ENCODE measurements around the gene AOAH. TPM values are rescaled to one million over a fixed set of nuclear protein-coding genes. Genes with fewer than 3 reads are reported as not detected.

AOAH gene
- total RNA-seq, 1 donor from 2014 or later, result not detected

DNA sequence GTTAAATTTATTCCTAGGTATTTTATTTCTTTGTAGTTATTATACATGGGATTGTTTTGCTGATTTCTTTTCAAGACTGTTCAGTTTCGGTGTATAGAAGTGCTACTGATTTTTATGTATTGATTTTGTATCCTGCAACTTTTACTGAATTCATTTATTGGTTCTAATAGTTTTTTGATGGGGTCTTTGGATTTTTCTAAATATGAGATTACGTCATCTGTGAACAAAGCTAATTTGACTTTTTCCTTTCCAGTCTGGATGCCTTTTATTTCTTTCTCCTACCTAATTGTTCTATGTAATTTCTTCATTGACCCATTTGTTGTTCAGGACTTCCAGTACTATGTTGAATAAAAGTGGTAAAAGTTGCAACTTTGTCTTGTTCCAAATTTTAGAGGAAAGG lies 5.8 kb upstream of the AOAH start:
- no peaks in the 10 kb centered on the region for H3K36me3 Mint-ChIP-seq (ENCODE audit: unreplicated experiment)
- TF ChIP-seq, protein P1, sequence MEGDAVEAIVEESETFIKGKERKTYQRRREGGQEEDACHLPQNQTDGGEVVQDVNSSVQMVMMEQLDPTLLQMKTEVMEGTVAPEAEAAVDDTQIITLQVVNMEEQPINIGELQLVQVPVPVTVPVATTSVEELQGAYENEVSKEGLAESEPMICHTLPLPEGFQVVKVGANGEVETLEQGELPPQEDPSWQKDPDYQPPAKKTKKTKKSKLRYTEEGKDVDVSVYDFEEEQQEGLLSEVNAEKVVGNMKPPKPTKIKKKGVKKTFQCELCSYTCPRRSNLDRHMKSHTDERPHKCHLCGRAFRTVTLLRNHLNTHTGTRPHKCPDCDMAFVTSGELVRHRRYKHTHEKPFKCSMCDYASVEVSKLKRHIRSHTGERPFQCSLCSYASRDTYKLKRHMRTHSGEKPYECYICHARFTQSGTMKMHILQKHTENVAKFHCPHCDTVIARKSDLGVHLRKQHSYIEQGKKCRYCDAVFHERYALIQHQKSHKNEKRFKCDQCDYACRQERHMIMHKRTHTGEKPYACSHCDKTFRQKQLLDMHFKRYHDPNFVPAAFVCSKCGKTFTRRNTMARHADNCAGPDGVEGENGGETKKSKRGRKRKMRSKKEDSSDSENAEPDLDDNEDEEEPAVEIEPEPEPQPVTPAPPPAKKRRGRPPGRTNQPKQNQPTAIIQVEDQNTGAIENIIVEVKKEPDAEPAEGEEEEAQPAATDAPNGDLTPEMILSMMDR (IDR thresholded peaks at IDR 0.05), result no peak
- peaks cover 10% of the 10 kb centered on the region for H3K27me3 Mint-ChIP-seq (ENCODE audit: unreplicated experiment)
- peaks cover 18% of the 10 kb centered on the region for H3K9me3 Mint-ChIP-seq (ENCODE audit: unreplicated experiment)
- no peak for DNase-seq (ENCODE audit: extremely low spot score, unreplicated experiment)
- H3K4me1 Mint-ChIP-seq (ENCODE audit: unreplicated experiment), result no peaks in the 10 kb centered on the region
- H3K4me3 Mint-ChIP-seq (ENCODE audit: unreplicated experiment), result no peak overlapping the region
- H3K27ac Mint-ChIP-seq (ENCODE audit: unreplicated experiment), result no peak overlapping the region

DNA sequence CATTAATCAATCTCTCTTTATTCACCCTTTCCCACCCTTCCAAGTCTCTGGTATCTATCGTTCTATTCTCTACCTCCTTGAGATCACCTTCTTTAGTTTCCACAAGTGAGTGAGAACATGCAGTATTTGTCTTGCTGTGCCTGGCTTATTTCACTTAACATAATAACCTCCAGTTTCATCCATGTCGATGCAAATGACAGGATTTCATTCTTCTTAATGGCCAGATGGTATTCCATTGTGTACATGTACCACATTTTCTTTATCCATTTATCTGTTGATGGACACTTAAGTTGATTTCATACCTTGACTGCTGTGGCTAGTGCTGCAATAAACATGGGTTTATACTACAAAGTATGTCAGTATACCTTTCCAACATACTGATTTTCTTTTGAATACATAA lies 3.8 kb upstream of the AOAH start:
- H3K4me3 Mint-ChIP-seq (ENCODE audit: unreplicated experiment), result no peak overlapping the region
- no peaks in the 10 kb centered on the region for H3K4me1 Mint-ChIP-seq (ENCODE audit: unreplicated experiment)
- H3K36me3 Mint-ChIP-seq (ENCODE audit: unreplicated experiment), result no peaks in the 10 kb centered on the region
- no peak overlapping the region for H3K27ac Mint-ChIP-seq (ENCODE audit: unreplicated experiment)
- peaks cover 10% of the 10 kb centered on the region for H3K27me3 Mint-ChIP-seq (ENCODE audit: unreplicated experiment)
- peaks cover 18% of the 10 kb centered on the region for H3K9me3 Mint-ChIP-seq (ENCODE audit: unreplicated experiment)
- no peak for DNase-seq (ENCODE audit: extremely low spot score, unreplicated experiment)
- TF ChIP-seq, protein P1 (IDR thresholded peaks at IDR 0.05), result no peak

DNA sequence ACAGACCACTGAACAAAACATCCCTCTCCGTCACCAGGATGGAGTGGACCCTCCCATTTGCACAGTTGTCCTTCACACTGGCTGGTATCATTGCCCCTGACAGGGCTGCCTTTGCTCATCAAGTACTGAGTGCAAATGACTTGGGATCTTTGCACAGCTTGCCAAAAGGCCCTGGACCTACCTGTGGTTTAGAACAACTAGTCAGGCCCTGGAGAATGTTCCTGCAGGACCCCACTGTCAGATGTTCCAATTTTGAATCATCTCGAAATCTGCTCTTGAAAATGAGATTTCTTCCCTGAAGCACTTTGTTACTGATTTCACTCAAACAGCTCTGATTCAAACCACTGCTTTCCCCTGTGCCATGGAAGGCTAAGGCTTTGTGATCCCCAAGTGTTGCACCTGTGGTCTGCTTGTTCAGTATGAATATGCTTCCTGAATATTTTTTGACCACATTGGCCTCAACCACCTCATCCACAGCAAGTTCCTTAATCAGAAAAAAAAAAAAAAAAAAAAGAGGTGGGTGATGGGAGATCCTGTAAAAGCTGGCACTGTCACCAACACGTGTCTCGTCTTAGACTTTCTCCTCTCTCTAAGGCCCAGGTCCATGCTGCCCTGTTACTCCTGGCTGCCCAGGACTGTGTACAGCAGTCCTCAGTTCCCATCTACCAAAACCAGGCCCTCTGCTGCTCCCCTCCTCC lies 2.7 kb upstream of the AOAH start:
- H3K4me1 Mint-ChIP-seq (ENCODE audit: unreplicated experiment), result no peaks in the 10 kb centered on the region
- no peak overlapping the region for H3K4me3 Mint-ChIP-seq (ENCODE audit: unreplicated experiment)
- H3K9me3 Mint-ChIP-seq (ENCODE audit: unreplicated experiment), result peaks cover 14% of the 10 kb centered on the region
- peaks cover 10% of the 10 kb centered on the region for H3K27me3 Mint-ChIP-seq (ENCODE audit: unreplicated experiment)
- TF ChIP-seq, protein P1 (IDR thresholded peaks at IDR 0.05), result no peak
- no peaks in the 10 kb centered on the region for H3K36me3 Mint-ChIP-seq (ENCODE audit: unreplicated experiment)
- H3K27ac Mint-ChIP-seq (ENCODE audit: unreplicated experiment), result no peak overlapping the region
- DNase-seq (ENCODE audit: extremely low spot score, unreplicated experiment), result no peak

DNA sequence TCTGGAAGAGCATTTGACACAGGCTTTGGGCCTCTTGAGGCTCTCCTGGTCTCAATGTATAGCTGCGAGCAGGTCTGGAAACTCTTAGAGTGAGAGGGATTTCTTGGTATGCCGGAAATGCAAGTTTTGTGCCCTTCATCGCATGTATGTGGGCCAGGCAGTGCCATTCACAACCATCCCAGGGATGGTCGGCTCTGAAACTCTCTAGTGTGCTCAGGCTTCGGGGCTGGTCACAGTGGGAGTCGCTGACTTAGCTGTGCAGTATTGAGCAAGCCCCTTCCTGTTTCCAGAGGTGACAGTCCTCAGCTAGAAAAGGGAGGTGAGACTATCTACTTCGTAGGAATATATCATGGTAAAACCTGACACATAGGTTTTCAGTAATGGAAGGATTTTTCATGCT lies 2.0 kb upstream of the AOAH start:
- peaks cover 12% of the 10 kb centered on the region for H3K27me3 Mint-ChIP-seq (ENCODE audit: unreplicated experiment)
- no peaks in the 10 kb centered on the region for H3K36me3 Mint-ChIP-seq (ENCODE audit: unreplicated experiment)
- H3K4me1 Mint-ChIP-seq (ENCODE audit: unreplicated experiment), result no peaks in the 10 kb centered on the region
- TF ChIP-seq, protein P1 (IDR thresholded peaks at IDR 0.05), result no peak
- H3K9me3 Mint-ChIP-seq (ENCODE audit: unreplicated experiment), result peaks cover 14% of the 10 kb centered on the region
- H3K27ac Mint-ChIP-seq (ENCODE audit: unreplicated experiment), result no peak overlapping the region
- DNase-seq (ENCODE audit: extremely low spot score, unreplicated experiment), result no peak
- H3K4me3 Mint-ChIP-seq (ENCODE audit: unreplicated experiment), result no peak overlapping the region

DNA sequence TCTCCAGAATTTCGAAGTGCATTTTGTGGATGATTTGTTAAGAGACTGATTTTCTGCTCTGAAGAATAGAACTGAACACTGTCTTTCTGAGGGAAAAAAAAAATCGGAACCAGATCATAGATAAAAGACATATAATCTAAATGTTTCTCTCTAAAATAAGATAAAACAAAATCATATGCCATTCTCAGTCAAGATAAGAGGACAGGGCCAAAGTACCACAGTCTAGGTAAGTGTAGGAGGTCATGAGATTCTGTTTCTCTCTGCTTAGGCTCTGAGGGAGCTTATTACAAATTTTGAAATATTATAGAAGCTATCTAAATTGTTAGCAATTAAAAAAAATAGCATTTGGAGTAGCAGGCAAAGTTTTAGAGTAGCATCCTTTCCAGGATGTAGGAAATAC lies 702 bp upstream of the AOAH start:
- H3K4me1 Mint-ChIP-seq (ENCODE audit: unreplicated experiment), result no peaks in the 10 kb centered on the region
- H3K4me3 Mint-ChIP-seq (ENCODE audit: unreplicated experiment), result no peak overlapping the region
- H3K27ac Mint-ChIP-seq (ENCODE audit: unreplicated experiment), result no peak overlapping the region
- peaks cover 10% of the 10 kb centered on the region for H3K9me3 Mint-ChIP-seq (ENCODE audit: unreplicated experiment)
- TF ChIP-seq, protein P1 (IDR thresholded peaks at IDR 0.05), result no peak
- no peaks in the 10 kb centered on the region for H3K36me3 Mint-ChIP-seq (ENCODE audit: unreplicated experiment)
- peaks cover 8% of the 10 kb centered on the region for H3K27me3 Mint-ChIP-seq (ENCODE audit: unreplicated experiment)
- no peak for DNase-seq (ENCODE audit: extremely low spot score, unreplicated experiment)
